SW480 (cell line): ENCODE results near the gene C2CD4B.

Source experiments
- DNase-seq: peaks from one replicate; pipeline ENCODE4 v3.0.0-alpha.2; 2016; ENCODE audit warnings: low spot score

The C2CD4B gene

DNA sequence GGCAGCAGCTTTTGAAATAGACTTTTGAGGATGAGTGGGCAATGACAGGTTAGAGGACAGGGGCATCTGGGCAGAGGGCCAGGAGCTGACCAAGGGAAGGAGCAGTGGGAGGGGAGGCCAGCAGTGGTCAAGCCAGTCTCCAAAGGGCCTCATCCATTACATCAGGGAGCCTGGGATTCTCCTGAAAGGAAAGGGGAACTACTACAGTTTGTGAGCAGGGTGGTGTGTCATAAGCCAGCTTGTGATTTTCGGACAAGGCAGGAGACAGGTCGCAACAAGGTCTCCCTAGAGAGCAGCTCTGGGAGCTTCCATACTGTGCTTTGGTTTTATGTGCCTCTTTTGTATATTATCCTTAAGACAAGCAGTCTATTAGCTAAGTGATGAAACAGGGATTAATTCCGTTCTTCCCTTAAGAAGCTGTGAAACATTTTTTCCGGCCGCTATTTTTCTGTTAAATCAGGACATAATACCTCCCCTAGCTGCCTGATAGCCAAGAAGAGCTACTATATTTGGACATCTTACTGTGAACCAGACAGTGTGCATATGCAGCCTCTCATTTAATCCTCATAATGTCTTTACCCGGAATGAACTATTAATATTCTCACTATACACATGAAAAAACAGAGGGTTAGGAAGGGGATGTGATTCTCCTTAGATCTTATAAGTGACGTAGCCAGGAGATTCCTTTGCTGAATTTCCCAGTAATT lies 46.4 kb downstream of the C2CD4B start:
- DNase-seq = no peak

DNA sequence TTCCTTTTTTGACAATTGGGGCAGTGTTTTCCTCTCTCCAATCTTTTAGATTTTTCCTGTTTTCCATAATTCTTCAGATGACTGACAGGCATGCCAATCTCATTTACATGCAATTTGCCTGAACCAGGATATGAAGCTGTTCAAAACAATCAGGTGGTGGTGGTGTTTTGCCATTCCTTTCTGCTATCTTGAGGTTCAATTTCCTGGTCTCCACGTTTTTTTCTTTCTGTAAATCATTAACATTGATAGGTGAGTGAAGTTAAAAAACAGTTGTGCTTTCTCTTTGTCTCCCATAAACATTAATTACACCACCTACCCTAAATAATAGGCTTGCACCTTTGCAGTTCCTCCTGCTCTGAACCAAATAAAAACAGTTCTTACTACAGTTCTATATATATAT lies 49.2 kb downstream of the C2CD4B start:
- DNase-seq = peak; percentile 26
